PFSK-1 (cell line): Measurements from ENCODE around the gene ARHGEF10L.

Experiments
- POLR2AphosphoS5 ChIP-seq: IDR thresholded peaks from 2 replicates; pipeline ENCODE4 v1.6.1; 2012; ENCODE audit warnings: low read depth, mild to moderate bottlenecking, control low read depth, low read length, moderate library complexity
- SIN3A ChIP-seq: IDR thresholded peaks from 2 replicates; pipeline ENCODE4 v1.6.1; 2012; ENCODE audit warnings: mild to moderate bottlenecking, low read length, moderate library complexity, borderline replicate concordance; ENCODE audit not compliant: insufficient read depth

- TF ChIP-seq SIN3A: no peak
- no peak for TF ChIP-seq POLR2AphosphoS5
Observed at GRCh38 chr1:17515902-17516301, 23.6 kb upstream of the ARHGEF10L start.
